Measurements from ENCODE around the gene LMF1. TPM values are rescaled to one million over a fixed set of nuclear protein-coding genes. Genes with fewer than 3 reads are reported as not detected.

Gene LMF1
- total and polyA plus RNA-seq, 12 donors: 5.1 to 15.4 (median 7.6) TPM

- Histone ChIP-seq H3K27me3 (no peaks in the 10 kb centered on the region), H3K4me1 (no peaks in the 10 kb centered on the region), H3K36me3 (peaks cover 0 to 16% (median 0%) of the 10 kb centered on the region in 9 donors), H3K9me3 (peaks cover 0 to 27% (median 23%) of the 10 kb centered on the region in 11 donors), H3K27ac (no peak overlapping the region), H3K4me3 (no peak overlapping the region)
- intact Hi-C loops (cut with DNase I): no loop called here
- TF ChIP-seq CTCF (IDR thresholded peaks at IDR 0.05): no peak
- WGBS, 2 donors: 94 to 96% methylated on average over 23 of the region's 23 CpGs
- no peak for DNase-seq
- ATAC-seq: no peak
Measured at GRCh38 chr16:880471-881171, 90.2 kb downstream of the LMF1 start.

GRCh38 chr16:879986-880385 is 90.8 kb downstream of the LMF1 start:
- no peak for TF ChIP-seq CTCF (IDR thresholded peaks at IDR 0.05)
- H3K27me3 ChIP-seq: no peaks in the 10 kb centered on the region
- WGBS, 2 donors: 95 to 96% methylated on average over 16 of the region's 16 CpGs
- H3K4me3 ChIP-seq: no peak overlapping the region
- peaks cover 0 to 20% (median 17%) of the 10 kb centered on the region in 11 donors for H3K9me3 ChIP-seq
- no peak overlapping the region for H3K27ac ChIP-seq
- intact Hi-C loops (cut with DNase I): no loop called here
- no peak for DNase-seq
- no peak for ATAC-seq
- H3K4me1 ChIP-seq: no peaks in the 10 kb centered on the region
- peaks cover 0 to 12% (median 0%) of the 10 kb centered on the region in 9 donors for H3K36me3 ChIP-seq

GRCh38 chr16:879461-879861 is 91.3 kb downstream of the LMF1 start:
- H3K4me1 ChIP-seq: no peaks in the 10 kb centered on the region
- intact Hi-C loops (cut with DNase I): no loop called here
- H3K36me3 ChIP-seq: peaks cover 0 to 10% (median 0%) of the 10 kb centered on the region in 9 donors
- H3K27ac ChIP-seq: no peak overlapping the region
- DNase-seq: no peak
- no peak for TF ChIP-seq CTCF (IDR thresholded peaks at IDR 0.05)
- ATAC-seq: no peak
- 93 to 95% methylated on average over 27 of the region's 27 CpGs for WGBS, 2 donors
- H3K27me3 ChIP-seq: no peaks in the 10 kb centered on the region
- peaks cover 0 to 15% (median 13%) of the 10 kb centered on the region in 11 donors for H3K9me3 ChIP-seq
- H3K4me3 ChIP-seq: no peak overlapping the region

GRCh38 chr16:878886-879285 is 91.9 kb downstream of the LMF1 start:
- TF ChIP-seq CTCF (IDR thresholded peaks at IDR 0.05): no peak

More at GRCh38 chr16:878886-879285, 91.9 kb downstream of the LMF1 start:
- 89 to 94% methylated on average over 14 of the region's 14 CpGs for WGBS, 2 donors
- no peaks in the 10 kb centered on the region for H3K27me3 ChIP-seq
- peaks cover 0 to 10% (median 0%) of the 10 kb centered on the region in 9 donors for H3K36me3 ChIP-seq
- H3K4me3 ChIP-seq: no peak overlapping the region
- no peak overlapping the region for H3K27ac ChIP-seq
- intact Hi-C loops (cut with DNase I): no loop called here
- no peaks in the 10 kb centered on the region for H3K4me1 ChIP-seq
- DNase-seq (no peak), ATAC-seq (no peak)
- peaks cover 0 to 9% (median 7%) of the 10 kb centered on the region in 11 donors for H3K9me3 ChIP-seq

All from heart right ventricle (tissue), 16 donors.